GM19035 (cell line): Measurements from ENCODE around the gene TERT.
A peak's percentile ranks its signal among the peaks of the same experiment; 100 is the strongest.

ENCODE experiments used
- ATAC-seq: cut with Tn5 transposase; IDR thresholded peaks from one replicate; pipeline ENCODE4 v1.9.1; 2021; ENCODE audit not compliant: unreplicated experiment

TERT gene

DNA sequence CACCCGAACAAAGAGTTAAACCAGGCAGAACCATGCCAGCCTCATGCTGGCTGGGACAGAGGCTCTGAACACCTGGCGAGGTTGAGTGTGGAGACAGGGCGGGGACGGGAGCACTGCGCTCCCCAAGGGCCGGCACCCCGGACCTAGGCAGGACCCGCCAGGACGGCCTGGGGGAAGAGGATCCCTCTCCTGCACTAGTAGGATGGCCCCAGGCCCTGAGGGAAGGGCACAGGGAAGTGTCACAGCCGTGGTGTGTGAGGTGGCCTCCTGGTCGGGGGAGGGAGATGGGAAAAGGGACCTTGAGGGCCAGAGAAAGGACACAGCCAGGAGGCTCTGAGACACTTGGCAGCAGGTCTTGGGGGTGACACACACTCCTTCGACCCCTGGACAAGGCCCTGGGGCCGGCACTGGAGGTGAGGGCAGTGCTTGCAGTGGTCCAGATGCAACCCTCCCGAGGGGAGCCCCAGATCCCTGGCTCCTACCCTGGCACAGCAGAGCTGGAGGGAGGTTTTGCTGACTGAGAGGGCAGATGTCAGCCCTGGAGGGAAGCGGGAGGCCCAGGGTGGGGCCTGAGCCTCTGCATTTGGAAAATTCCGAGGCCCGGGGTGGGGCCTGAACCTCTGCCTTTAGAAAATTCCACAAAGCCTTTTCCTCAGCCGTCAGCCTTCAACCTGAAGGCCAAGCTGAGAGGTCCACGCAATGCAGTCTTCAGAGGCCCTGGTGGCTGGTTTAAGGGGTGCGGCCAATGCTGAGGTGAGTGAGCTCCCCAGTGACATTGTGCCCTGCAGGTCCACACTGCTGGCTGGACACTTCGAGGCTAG lies 24.8 kb upstream of the TERT start:
- no peak for ATAC-seq

DNA sequence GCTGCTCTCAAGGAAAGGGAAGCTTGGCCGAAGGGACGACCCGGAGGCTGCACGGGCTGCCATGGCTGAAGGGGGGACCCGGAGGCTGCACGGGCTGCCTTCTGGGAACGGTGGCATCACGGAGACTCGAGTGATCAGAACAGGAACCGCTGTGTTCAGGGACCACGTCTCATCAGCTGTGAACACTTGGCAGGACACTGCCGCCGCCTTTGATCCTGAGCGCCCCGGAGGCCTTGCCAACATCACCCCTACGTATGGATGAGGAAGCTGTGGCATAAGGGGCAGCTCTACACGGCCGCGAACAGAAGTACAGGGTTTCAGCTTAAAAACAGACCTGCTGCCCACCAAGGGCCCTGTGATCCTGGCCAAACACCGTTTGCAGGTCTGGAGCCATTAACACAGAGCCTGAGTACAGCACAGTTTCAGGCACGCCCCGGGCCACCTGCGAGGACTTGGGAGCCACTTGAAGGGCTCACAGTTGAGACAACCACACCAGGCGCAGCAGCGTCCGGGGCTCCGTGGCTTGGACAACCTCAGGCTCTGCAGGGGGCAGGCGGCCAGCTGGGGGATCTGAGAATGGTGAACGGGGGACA lies 23.9 kb upstream of the TERT start:
- ATAC-seq, result no peak

DNA sequence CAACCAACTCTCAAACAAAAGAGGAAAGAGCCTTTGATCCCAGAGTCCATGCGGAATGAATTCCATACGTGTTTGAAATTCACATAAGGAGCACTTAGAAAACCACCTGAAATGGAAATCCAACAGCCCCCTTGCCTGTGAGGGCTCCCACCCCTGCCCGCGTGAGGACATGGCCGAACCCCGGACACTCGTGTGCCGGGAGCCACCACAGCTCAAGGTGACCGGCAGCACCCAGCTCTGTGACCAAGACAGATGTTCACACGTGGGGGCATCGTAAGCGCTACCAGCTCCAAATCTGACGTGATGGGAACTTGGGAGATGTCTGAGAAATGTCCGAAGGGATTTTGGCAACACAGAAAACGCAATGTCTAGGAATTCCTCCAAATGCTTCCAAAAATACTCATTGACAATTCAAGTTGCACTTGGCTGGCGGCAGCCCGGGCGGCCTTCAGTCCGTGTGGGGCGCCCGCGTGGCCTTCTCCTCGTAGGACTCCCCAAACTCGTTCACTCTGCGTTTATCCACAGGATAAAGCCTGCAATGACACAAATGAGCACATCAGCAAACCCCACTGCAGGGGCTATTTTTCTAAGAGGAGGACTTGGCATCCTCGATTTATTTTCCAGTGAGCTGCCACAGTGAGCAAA lies 23.2 kb upstream of the TERT start:
- ATAC-seq, result no peak

DNA sequence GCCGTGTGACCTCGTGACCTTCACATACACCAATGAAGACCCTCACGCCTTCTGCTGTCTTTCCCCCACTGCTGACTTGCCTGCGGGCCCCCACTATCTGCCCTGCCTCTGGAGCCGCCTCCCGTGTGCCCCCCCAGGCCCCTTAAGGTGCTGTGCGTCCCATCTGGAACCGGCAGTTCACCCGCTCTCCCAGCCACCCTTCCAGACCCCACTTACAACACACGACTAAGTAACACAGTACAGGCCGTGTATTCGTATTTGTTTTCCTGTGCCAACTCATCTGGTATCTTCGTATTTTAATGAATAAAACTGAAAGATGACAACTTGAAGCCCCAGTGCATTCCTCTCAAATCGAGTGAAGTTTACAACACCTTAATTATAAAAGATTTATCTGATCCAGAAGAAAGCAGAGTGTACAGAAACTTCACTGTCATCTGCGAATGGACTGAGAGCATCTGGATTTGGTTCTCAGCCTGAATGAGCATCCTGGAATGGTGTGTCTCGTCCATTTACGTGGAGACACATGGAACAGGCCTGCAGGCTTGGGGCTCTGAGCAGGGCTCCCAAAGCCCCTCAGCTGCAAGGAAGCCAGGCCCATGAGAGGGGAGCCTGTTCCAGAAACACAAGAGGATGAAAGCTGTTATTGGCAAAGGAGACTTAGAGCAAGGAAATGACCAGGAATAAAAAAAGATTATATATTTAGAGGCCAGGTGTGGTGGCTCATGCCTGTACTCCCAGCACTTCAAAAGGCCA lies 21.9 kb upstream of the TERT start:
- no peak for ATAC-seq

DNA sequence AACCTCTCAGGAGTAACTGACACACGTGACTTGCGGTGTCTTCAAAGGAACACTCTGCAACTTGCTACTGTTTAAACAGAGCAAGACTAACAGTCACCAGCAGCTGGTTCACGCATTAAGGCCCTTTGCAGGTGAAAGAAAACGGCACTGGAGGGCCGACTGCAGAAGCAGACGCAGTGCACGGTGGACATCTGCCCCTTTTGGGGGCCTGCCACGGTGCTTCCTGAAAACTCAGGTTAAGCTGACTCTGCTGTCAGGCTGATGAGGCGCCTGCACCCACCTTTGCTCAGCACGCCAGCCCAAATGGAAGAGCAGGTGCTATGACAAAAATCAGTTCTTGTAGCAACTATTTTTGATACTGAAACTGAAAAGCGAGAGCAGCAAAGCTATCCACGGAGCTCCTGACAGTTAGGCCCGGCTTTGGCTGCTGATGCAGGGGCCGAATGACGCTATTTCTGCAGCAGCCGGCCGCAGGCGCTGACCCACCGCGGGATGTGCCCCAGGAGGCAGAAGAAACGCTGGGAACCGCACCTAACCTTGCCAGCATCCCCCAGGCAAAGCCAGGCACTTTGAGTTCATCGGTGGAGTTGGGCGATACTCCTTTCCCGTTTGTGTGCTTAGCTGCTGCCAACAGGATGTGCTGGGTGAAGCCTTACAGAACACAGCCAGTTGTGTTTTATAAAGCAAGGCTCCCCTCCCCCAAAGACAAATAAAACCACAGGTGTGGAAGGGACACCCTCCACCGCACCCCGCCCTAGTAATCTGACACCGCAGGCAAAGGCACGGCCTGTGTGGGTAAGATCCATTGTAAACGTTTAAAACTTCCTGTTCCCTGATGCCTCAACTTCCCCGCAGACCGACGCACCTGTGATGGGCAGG lies 21.1 kb upstream of the TERT start:
- ATAC-seq, result peak; percentile 54

DNA sequence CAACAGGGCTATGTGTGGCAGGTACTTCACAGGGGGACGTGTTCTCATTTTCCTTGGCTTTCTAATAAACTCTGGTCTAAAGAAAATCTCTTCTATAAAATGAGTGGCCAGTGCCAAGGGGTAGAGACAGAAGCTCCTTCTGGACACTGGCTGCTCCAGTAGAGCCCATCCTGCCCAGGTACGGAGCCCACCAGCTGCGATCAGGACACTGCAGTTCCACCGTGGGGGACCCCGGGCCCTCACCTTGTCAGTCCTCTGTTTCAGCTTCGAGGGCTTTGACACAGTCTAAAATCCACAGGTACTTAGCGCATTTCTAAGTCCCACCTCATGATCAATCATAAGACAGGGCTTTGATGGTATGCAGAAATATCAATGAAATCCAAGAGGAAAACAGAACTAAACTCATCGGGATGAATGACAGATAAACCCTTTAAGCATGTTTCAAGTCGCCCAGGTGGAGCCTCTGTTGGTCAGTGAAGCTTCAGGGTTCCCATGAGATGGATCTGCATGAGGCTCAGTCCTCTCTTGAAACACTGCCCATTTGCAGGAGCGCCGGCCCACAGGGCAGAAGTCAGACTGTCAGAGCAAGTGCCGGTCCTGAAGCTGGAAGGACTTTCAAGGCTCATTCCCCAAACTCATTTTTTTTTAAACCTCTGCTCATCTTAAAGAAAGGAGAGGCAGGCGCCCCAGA lies 20.3 kb upstream of the TERT start:
- ATAC-seq, result no peak

DNA sequence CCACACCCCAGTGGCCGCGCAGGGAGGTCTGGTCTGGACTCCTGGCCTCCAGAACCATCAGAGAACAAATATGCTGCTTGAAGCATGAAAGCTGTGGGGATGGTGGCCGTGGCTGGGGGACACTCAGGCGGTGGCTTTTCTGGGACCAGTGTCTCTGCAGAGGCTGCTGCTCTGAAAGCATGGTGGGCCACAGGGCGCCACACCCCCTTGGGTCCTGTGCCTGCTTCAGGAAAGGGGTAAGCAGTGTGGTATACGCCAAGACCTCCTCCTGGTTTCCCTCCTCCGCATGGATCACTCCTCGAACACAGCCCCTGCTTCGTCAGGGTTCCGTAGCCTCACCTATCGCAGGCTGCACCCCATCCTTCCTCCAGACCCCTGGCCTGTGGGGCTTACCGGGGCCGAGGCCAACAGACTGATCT lies 19.7 kb upstream of the TERT start:
- no peak for ATAC-seq

DNA sequence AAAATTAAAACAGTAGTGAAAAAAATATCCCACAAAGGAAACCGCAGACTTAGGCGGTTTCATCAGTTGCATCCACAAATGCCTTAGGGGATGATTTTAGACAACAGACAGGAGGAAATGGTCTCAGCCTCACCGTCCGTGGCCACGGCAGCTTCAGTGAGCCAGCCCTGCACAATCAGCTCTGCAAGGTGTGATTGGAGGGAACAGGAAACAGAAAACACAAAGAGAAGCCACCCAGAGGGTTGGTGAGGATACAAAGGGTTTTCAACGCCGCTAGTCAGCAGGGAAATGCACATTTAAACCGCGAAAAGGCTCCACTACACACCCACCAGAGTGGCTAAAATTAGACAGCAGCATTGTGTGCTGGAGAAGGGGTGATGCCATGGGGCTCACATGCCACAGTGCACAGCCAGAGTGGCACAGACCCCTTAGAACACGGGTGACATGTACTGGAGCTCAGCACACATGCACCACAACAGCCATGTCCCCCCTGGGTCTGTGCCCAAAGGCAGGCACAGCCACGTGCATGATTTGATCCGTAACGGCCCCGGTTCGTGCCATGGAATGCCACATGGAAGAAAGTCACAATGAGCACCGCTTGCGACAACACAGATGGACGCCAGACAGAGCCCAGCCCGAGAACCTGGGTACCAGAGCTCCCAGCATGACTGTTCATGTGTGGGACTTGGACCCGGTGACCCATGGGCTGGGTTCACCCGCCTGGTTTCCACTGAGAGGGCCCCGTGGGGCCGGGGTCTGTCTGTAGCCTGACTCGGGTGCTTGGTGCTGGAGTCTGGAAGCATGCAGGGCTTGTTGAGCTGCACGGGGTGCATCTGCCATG lies 18.3 kb upstream of the TERT start:
- peak; percentile 67 for ATAC-seq

DNA sequence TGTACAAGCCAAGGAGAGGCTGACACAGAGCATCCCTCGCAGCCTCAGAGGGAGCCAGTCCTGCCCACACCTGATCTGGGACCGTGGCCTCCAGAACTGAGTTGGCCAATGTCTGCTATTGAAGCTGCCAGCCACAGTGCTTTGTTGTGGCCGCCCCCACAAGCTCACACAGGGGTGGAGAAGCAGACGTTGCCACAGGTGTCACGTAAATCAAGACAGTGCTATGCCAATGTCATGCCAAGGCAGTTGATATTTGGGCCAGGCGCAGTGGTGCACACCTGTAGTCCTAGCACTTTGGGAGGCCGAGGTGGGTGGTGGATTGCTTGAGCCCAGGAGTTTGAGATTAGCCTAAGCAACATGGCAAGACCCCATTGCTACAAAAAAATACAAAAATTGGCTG lies 17.3 kb upstream of the TERT start:
- ATAC-seq, result no peak

DNA sequence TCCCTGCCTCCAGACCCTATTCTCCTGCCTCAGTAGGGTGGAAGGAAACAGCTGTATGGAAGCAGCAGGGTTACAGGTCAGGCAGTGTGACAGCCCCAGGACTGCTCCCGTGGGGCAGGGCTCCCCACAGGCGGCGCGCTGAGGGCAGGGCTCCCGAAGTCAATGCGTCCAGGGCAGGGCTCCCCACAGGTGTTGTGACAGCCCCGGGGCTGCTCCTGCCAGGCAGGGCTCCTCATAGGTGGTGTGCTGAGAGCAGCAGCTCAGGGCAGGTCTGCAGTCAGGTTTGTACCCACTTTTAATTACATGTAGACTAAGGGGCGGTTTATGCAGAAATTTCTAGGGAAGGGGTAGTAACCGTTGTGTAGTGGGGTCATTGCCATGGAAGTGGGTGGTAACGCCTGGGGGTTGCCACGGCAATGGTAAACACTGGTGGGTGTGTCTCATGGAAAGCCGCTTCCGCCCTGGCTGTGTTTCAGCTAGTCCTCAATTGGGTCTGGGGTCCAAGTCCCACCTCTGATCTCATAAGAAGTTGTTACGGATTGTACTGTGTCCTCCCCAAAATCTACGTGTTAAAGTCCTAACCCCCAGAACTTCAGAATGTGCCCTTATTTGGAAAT lies 16.7 kb upstream of the TERT start:
- no peak for ATAC-seq

DNA sequence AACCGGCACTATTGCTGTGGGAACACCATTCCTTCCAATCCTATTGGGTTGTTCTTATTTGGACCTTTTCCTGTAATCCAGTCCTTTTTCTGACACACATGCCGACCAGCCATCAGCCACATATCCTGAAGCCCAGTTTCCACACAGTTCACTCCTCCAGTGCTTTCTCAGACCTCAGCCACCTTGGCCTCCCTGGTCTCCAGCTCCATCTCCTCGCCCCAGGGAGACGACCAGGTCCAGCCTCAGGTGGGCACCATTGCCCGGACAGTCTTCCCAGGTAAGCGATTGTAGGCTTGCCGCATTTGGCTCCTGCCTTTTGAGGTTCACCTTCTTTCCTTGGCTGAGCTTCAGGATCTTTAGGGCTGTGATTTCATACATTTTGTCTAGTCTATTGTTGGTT lies 15.2 kb upstream of the TERT start:
- ATAC-seq, result no peak

DNA sequence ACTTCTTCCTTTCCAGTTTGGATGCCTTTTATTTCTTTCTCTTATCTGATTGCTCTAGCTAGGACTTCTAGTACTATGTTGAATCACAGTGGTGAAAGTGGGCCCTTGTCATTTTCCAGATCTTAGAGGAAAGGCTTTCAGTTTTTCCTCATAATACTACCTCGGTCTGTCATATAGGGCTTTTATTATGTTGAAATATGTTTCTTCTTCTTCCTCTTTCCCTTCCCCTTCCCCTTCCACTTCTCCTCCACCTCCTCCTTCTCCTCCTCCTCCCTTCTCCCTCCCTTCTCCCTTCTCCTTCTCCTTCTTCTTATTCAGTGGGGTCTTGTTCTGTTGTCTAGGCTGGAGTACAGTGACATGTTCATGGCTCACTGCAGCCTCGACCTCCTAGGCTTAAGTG lies 9.2 kb upstream of the TERT start:
- no peak for ATAC-seq

DNA sequence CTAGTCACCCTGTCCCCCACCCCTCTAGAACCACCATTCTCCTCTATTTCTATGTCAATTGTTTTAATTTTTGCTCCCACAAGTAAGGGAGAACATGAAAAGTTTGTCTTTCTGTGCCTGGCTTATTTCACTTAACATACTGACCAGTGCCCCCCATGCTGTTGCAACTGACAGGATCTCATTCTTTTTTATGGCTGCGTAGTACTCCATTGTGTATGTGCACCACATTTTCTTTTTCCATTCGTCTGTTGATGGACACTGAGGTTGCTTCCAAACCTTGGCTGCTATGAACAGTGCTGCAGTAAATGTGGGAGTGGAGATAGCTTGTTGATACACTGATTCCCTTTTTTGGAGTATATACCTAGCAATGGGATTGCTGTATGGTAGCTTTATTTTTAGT lies 7.4 kb upstream of the TERT start:
- ATAC-seq, result no peak

DNA sequence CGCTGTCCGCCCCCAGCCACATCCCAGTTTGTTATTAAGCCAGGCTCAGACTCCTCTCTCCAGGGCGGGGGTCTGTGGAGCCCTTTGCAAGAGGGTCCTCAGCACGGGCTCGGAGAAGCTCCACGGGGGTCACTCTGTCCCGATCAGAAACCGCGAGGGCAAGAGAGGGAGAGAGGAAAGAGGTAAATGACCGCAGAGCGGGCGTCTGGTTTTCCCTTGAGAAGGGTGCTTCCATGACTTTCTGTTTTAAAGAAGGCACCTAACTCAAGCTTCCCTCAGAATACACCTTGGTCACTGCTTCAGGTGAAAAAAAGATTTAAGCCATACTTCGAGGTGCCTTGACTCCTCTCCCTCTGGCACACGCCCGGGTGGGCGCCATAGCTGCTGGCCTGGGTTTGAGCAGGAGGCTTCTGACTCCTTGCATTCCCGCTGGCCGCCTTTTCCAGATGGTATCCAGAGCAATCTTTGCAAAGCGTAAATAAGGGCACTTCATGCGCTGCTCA lies 5.8 kb upstream of the TERT start:
- no peak for ATAC-seq

DNA sequence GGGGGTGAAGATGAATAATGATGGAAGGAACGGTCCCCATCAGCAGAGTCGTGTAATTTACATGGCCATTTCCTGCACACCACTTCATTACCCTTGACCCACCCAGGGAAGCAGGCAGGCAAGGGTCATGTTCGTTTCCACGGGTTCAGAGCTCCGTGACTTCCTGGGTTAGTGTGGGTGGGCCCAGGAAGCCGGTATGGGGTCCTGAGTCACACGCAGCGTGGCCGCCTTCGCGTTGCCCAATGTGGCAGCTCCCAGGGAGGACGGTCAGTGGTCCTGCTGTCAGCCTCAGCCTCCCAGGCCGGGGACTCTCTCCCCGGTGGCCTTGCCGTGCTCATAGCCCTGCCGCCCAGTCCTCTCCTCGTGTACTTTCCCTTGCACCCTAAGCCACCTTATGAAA lies 5.1 kb upstream of the TERT start:
- no peak for ATAC-seq

DNA sequence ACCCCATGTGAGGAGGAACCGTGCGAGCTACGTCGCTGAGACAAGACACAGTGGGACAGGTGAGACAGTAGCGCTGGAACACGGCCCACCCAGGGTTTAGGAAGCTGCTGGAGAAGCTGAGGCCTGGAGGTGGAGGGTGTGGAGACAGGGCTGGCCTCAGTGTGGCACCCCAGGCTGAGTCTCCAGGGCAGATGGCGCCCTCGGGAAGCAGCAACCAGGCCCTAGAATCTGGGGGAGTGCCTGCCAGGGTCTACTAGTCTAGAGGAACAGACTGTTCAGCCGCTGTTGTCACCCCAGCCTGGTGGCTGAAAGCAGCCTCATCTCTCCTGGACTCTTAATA lies 4.6 kb upstream of the TERT start:
- no peak for ATAC-seq

DNA sequence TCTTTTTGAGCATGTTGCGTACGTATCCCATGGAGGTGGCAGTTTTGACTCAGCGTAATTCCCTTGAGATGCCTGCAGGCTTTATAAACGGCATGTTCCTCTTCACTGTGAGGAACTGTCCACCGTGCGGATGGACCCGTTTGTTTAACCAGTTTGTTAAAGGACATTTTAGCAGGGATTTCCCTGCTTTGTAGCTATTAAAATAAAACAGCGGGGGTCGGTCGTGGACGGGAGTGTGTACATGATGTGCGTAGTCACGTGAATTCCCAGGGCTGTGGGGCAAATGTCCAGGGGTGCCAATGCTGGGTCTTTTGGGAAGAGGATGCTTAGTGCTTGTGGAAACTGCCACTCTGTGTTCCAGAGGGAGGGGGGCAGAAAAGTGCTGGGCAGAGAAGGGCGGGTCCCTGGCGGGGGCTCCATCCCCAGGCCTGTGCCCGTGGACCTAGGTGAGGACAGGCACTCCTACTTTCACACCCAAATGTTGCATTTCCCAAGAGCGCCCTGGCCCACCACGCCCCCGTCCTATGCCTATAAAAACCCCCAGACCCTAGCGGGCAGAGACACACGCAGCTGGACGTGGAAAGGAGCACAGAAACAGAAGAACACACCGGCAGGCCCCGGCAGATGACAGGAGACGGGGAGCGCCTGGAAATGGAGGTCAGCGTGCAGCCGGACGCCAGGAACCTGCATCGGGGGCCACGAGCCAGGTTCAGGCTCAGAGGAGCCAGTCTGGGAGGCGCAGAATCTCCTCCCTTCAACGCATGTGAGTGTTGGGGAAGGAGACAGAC lies 4.0 kb upstream of the TERT start:
- no peak for ATAC-seq

DNA sequence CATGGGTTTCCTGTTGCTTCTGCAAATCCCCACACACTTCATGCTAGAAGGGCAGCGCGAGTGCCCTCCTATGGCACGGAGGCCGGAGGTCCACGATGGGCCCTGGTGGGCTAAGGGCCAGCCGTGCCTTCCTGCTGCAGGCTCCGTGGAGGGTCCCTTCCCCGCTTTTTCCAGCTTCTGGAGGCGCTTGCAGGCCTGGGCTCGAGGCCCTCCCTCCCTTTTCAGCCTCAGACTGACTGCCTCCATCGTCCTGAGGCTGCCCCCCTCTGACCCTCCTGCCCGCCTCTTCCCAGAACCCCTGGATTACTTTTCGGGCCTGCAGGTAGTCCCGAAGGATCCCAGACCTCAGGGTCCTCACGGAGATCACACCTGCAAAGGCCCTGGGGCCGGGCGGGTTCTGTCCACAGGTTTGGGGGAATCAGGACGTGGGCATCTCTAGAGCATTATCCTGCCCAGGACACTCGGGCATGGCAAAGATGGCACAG lies 3.2 kb upstream of the TERT start:
- no peak for ATAC-seq
